Measurements from ENCODE around the gene MINK1.
"Not testable (repeated sequence)": the region's sequence is repeated elsewhere in the genome, so short reads cannot be mapped to it uniquely, and the experiment has no call there.

The MINK1 gene

DNA sequence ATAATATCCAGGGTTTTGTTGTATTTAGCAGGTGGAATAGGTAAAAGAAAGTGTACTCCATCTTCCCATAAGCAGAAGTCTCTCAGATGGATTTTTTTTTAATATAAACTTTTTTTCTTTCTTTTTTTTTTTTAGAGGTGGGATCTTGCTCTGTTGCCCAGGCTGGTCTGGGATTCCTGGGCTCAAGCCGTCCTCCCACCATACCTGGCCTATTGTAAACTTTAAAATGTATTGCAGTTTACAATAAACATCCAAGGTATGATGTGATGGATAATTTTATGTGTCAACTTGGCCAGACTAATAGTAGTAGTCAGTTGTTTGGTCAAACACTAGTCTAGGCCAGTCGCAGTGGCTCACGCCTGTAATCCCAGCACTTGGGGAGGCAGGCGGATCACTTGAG is 88.2 kb downstream of the MINK1 start:
- CTCF ChIA-PET: interaction anchor here (2.7 to 2.8 kb wide), 2 partner anchors 12 to 16 kb away, joined by 10 to 21 read pairs; no protein-coding TSS in a partner anchor
- H3K4me3 ChIP-seq (ENCODE audit: low read depth, low read length): no peak overlapping the region
- no peak for DNase-seq (ENCODE audit: low read depth, low spot score)
- POLR2A ChIA-PET: interaction anchor here (0.9 to 1.0 kb wide), 2 partner anchors 11 to 12 kb away, joined by 3 read pairs; partner anchors contain the start of gene GP1BA
- no peak for TF ChIP-seq CTCF (IDR thresholded peaks at IDR 0.05; ENCODE audit: insufficient read depth, low read length, missing control alignments)

GRCh38 chr17:4926577-4927335 is 93.6 kb downstream of the MINK1 start:
- DNase-seq (ENCODE audit: low read depth, low spot score); H3K4me3 ChIP-seq (ENCODE audit: low read depth, low read length): not testable (repeated sequence)
- ChIA-PET CTCF (interaction anchor here (0.6 kb wide), 1 partner anchor 75 kb away, joined by 4 read pairs; no protein-coding TSS in a partner anchor), POLR2A (interaction anchor here (0.7 kb wide), 1 partner anchor 27 kb away, joined by 3 read pairs; no protein-coding TSS in a partner anchor)

DNA sequence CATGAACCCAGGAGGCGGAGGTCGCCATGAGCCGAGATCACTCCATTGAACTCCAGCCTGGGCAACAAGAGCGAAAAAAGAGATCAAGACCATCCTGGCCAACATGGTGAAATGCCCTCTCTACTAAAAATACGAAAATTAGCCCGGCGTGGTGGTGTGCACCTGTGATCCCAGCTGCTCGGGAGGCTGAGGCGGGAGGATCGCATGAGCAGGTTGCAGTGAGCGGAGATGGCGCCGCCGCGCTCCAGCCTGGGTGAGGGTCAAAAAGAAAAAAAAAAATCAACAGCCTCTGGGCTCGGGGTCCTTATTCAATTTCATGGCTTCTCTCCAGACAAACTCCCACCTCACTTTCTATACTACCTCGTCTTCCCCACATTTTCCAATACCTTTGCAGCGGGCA is 95.7 kb downstream of the MINK1 start:
- POLR2A ChIA-PET: no interaction called here

GRCh38 chr17:4931963-4932362 is 98.8 kb downstream of the MINK1 start, which contains the start of gene GP1BA:
Gene GP1BA, plus strand, starts transcription at chr17:4932277. Its CDS starts 328 bp downstream, at chr17:4932605.
- DNase-seq (ENCODE audit: low read depth, low spot score): no peak
- ChIA-PET POLR2A (interaction anchor here (1.2 kb wide), 2 partner anchors 7 to 10 kb away, joined by 3 to 4 read pairs; no protein-coding TSS in a partner anchor), CTCF (no interaction called here)
- TF ChIP-seq CTCF (IDR thresholded peaks at IDR 0.05; ENCODE audit: insufficient read depth, low read length, missing control alignments): no peak
- H3K4me3 ChIP-seq (ENCODE audit: low read depth, low read length): no peak within 1 kb of the TSS

More for the DNA sequence above, 95.7 kb downstream of the MINK1 start:
- CTCF ChIA-PET: interaction anchor here (0.9 to 1.6 kb wide), 2 partner anchors 11 to 15 kb away, joined by 5 read pairs; partner anchors contain the start of genes RNF167 and SLC25A11
- H3K4me3 ChIP-seq (ENCODE audit: low read depth, low read length): no peak overlapping the region
- no peak for TF ChIP-seq CTCF (IDR thresholded peaks at IDR 0.05; ENCODE audit: insufficient read depth, low read length, missing control alignments)
- no peak for DNase-seq (ENCODE audit: low read depth, low spot score)

DNA sequence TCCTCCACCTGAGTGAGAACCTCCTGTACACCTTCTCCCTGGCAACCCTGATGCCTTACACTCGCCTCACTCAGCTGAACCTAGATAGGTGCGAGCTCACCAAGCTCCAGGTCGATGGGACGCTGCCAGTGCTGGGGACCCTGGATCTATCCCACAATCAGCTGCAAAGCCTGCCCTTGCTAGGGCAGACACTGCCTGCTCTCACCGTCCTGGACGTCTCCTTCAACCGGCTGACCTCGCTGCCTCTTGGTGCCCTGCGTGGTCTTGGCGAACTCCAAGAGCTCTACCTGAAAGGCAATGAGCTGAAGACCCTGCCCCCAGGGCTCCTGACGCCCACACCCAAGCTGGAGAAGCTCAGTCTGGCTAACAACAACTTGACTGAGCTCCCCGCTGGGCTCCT is 99.6 kb downstream of the MINK1 start:
- ChIA-PET POLR2A (interaction anchor here (1.2 kb wide), 2 partner anchors 8 to 11 kb away, joined by 3 to 4 read pairs; no protein-coding TSS in a partner anchor), CTCF (interaction anchor here (1.0 to 1.3 kb wide), 2 partner anchors 24 to 55 kb away, joined by 3 to 6 read pairs; no protein-coding TSS in a partner anchor)
- DNase-seq (ENCODE audit: low read depth, low spot score): no peak

DNA sequence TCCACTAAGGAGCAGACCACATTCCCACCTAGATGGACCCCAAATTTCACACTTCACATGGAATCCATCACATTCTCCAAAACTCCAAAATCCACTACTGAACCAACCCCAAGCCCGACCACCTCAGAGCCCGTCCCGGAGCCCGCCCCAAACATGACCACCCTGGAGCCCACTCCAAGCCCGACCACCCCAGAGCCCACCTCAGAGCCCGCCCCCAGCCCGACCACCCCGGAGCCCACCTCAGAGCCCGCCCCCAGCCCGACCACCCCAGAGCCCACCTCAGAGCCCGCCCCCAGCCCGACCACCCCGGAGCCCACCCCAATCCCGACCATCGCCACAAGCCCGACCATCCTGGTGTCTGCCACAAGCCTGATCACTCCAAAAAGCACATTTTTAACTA is 100.5 kb downstream of the MINK1 start:
- no peak for DNase-seq (ENCODE audit: low read depth, low spot score)
- ChIA-PET POLR2A (no interaction called here), CTCF (interaction anchor here (0.9 to 1.4 kb wide), 3 partner anchors 11 to 30 kb away, joined by 4 to 6 read pairs (median 5); partner anchors contain the start of gene CHRNE)
- TF ChIP-seq CTCF (IDR thresholded peaks at IDR 0.05; ENCODE audit: insufficient read depth, low read length, missing control alignments): no peak
- H3K4me3 ChIP-seq (ENCODE audit: low read depth, low read length): no peak overlapping the region

More for the DNA sequence above, 99.6 kb downstream of the MINK1 start:
- no peak overlapping the region for H3K4me3 ChIP-seq (ENCODE audit: low read depth, low read length)
- TF ChIP-seq CTCF (IDR thresholded peaks at IDR 0.05; ENCODE audit: insufficient read depth, low read length, missing control alignments): no peak
